ENCODE data around the gene KRT6C. TPM values are rescaled to one million over a fixed set of nuclear protein-coding genes. Genes with fewer than 3 reads are reported as not detected.
"Not testable (repeated sequence)": the region's sequence is repeated elsewhere in the genome, so short reads cannot be mapped to it uniquely, and the experiment has no call there.

KRT6C gene
- total RNA-seq, 1 donor from 2014 or later, result not detected

- DNase-seq (ENCODE audit: low read depth in 2 of 2), result no peak
Observed at GRCh38 chr12:52455821-52456220, 17.8 kb downstream of the KRT6C start.

- no peak for DNase-seq (ENCODE audit: low read depth in 2 of 2)
Observed at GRCh38 chr12:52454411-52455201, 19.0 kb downstream of the KRT6C start.

GRCh38 chr12:52452101-52452500, 21.5 kb downstream of the KRT6C start, which contains the start of gene KRT6B:
Gene KRT6B (minus strand): TSS chr12:52452146. CDS start chr12:52452078, 68 bp downstream.
- DNase-seq (ENCODE audit: low read depth in 2 of 2), result no peak

GRCh38 chr12:52448228-52448627, 25.4 kb downstream of the KRT6C start:
- DNase-seq (ENCODE audit: low read depth in 2 of 2), result no peak

- DNase-seq (ENCODE audit: low read depth in 2 of 2), result not testable (repeated sequence)
Observed at GRCh38 chr12:52447196-52447595, 26.4 kb downstream of the KRT6C start.

- DNase-seq (ENCODE audit: low read depth in 2 of 2), result no peak
Observed at GRCh38 chr12:52446367-52447045, 27.1 kb downstream of the KRT6C start.

GRCh38 chr12:52445876-52446275, 27.7 kb downstream of the KRT6C start:
- DNase-seq (ENCODE audit: low read depth in 2 of 2), result no peak

GRCh38 chr12:52444647-52445595, 28.7 kb downstream of the KRT6C start:
- no peak for DNase-seq (ENCODE audit: low read depth in 2 of 2)

GRCh38 chr12:52443966-52444365, 29.6 kb downstream of the KRT6C start:
- no peak for DNase-seq (ENCODE audit: low read depth in 2 of 2)

- DNase-seq (ENCODE audit: low read depth in 2 of 2), result peak in 1 of 2 donors; percentile 35
Observed at GRCh38 chr12:52442600-52443061, 31.0 kb downstream of the KRT6C start.

- no peak for DNase-seq (ENCODE audit: low read depth in 2 of 2)
Observed at GRCh38 chr12:52441320-52441911, 32.2 kb downstream of the KRT6C start.

- peak in 1 of 2 donors; percentile 16 for DNase-seq (ENCODE audit: low read depth in 2 of 2)
Observed at GRCh38 chr12:52440821-52441319, 32.7 kb downstream of the KRT6C start.

- no peak for DNase-seq (ENCODE audit: low read depth in 2 of 2)
Observed at GRCh38 chr12:52439845-52440244, 33.8 kb downstream of the KRT6C start.

GRCh38 chr12:52439420-52439819, 34.2 kb downstream of the KRT6C start:
- DNase-seq (ENCODE audit: low read depth in 2 of 2), result no peak

GRCh38 chr12:52438305-52439301, 35.0 kb downstream of the KRT6C start:
- no peak for DNase-seq (ENCODE audit: low read depth in 2 of 2)

- no peak for DNase-seq (ENCODE audit: low read depth in 2 of 2)
Observed at GRCh38 chr12:52437508-52437907, 36.1 kb downstream of the KRT6C start.

GRCh38 chr12:52436828-52437474, 36.7 kb downstream of the KRT6C start:
- DNase-seq (ENCODE audit: low read depth in 2 of 2), result no peak

GRCh38 chr12:52436000-52436827, 37.4 kb downstream of the KRT6C start:
- peak in 1 of 2 donors; percentile 63 for DNase-seq (ENCODE audit: low read depth in 2 of 2)
